Suprapubic skin (tissue), 3 donors: ENCODE results near the gene STXBP4.

Source experiments
- CTCF ChIP-seq, 2 donors: fragments of 200-600 bp in 1 of 2; fragments of 450-650 bp in 1 of 2; sonication (generic) in 1 of 2; IDR thresholded peaks; one replicate each; pipeline ENCODE4 v1.5.1; 2016 to 2019; ENCODE audit warnings: antibody characterized with exemption in 2 of 2, mild to moderate bottlenecking in 1 of 2, moderate library complexity in 1 of 2
- POLR2A ChIP-seq, 2 donors: fragments of 450-650 bp; IDR thresholded peaks; one replicate each; pipeline ENCODE4 v1.6.1; 2017; ENCODE audit warnings: antibody characterized with exemption in 2 of 2, mild to moderate bottlenecking in 2 of 2, moderate library complexity in 2 of 2

DNA sequence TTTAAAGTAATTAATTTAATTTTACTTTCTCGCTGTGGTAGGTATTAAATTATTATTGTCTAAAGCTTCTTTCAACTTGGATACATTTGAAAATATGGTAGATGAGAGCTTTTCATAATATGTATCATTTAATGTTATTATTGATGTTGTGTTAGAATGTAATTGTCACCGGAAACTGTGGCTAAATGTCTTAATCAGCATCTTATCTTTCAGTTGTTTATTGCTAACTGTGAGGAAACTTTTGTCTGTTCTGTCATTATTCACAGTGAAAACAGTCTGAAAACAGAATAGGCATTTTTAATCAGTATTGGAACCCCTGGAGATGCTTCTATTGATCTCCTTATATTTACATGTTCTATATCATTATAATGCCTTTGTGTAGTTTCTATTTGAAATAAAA, 120.7 kb downstream of the STXBP4 start:
- TF ChIP-seq CTCF (IDR thresholded peaks at IDR 0.05) = no peak
- TF ChIP-seq POLR2A (IDR thresholded peaks at IDR 0.05) = no peak
